HG03097 (cell line): Measurements from ENCODE around the gene FGR.

Experiments used
- ATAC-seq: cut with Tn5 transposase; IDR thresholded peaks from one replicate; pipeline ENCODE4 v1.9.1; 2021; ENCODE audit not compliant: unreplicated experiment, low FRiP score

Gene FGR

GRCh38 chr1:27618341-27619082, 16.5 kb downstream of the FGR start:
- no peak for ATAC-seq

- no peak for ATAC-seq
These were observed 17.6 kb downstream of the FGR start for GRCh38 chr1:27617420-27617819.

- ATAC-seq = no peak
These were observed 18.5 kb downstream of the FGR start for GRCh38 chr1:27616441-27616840.

- ATAC-seq = no peak
These were observed 19.4 kb downstream of the FGR start for GRCh38 chr1:27615346-27616192.

- ATAC-seq = no peak
These were observed 20.2 kb downstream of the FGR start for GRCh38 chr1:27614625-27615344.

GRCh38 chr1:27614043-27614624, 20.9 kb downstream of the FGR start:
- ATAC-seq = no peak

- no peak for ATAC-seq
These were observed 22.3 kb downstream of the FGR start for GRCh38 chr1:27612718-27613117.

- no peak for ATAC-seq
These were observed 23.5 kb downstream of the FGR start for GRCh38 chr1:27611450-27611849.

- ATAC-seq = no peak
These were observed 25.3 kb downstream of the FGR start for GRCh38 chr1:27609618-27610240.

- no peak for ATAC-seq
These were observed 25.8 kb downstream of the FGR start for GRCh38 chr1:27609210-27609555.

GRCh38 chr1:27607239-27607804, 27.7 kb downstream of the FGR start:
- ATAC-seq = no peak

- no peak for ATAC-seq
These were observed 28.2 kb downstream of the FGR start for GRCh38 chr1:27606708-27607238.

GRCh38 chr1:27605796-27606707, 28.9 kb downstream of the FGR start:
- ATAC-seq = no peak

GRCh38 chr1:27605300-27605766, 29.7 kb downstream of the FGR start:
- no peak for ATAC-seq

GRCh38 chr1:27604579-27605299, 30.2 kb downstream of the FGR start:
- no peak for ATAC-seq

- no peak for ATAC-seq
These were observed 31.1 kb downstream of the FGR start, which contains the start of gene AHDC1 for GRCh38 chr1:27603681-27604578. Gene AHDC1, minus strand, starts transcription at chr1:27604144. Its CDS starts 52,029 bp downstream, at chr1:27552115.

- ATAC-seq = no peak
These were observed 31.7 kb downstream of the FGR start for GRCh38 chr1:27603309-27603680.
